ENCODE results near the gene CCDC87. TPM values are rescaled to one million over a fixed set of nuclear protein-coding genes. Genes with fewer than 3 reads are reported as not detected.

The CCDC87 gene
- total and polyA plus RNA-seq, 2 of the 8 experiments (the other 6 are each of a cell fraction or from before 2014, with no cell fraction given) = 0.32 to 0.99 TPM

- H3K4ac ChIP-seq (replicated peaks; ENCODE audit: insufficient read length, low read depth, low read length) = no peak overlapping the region
- no peak overlapping the region for H4K8ac ChIP-seq (ENCODE audit: extremely low read depth, insufficient read depth, low read length)
- H3K9ac ChIP-seq (replicated peaks in 1 of 4; ENCODE audit: extremely low read depth in 1 of 4, low read depth in 3 of 4, low read length in 3 of 4) = no peak overlapping the region
- H3K18ac ChIP-seq (ENCODE audit: extremely low read depth, low read length) = no peak overlapping the region
- H2AK5ac ChIP-seq (ENCODE audit: low read depth, low read length) = no peak overlapping the region
- ChIA-PET POLR2A (ENCODE audit: partially characterized antibody) (interaction anchor here (65.3 kb wide), 1 partner anchor 44 kb away, joined by 2165 read pairs; the partner anchor contains the start of genes RBM14 and RBM4), CTCF (ENCODE audit: partially characterized antibody) (interaction anchor here (0.8 to 1.9 kb wide), 5 partner anchors 11 to 122 kb away, joined by 3 to 8 read pairs (median 4); no protein-coding TSS in a partner anchor)
- H3K4me3 ChIP-seq (ENCODE audit: extremely low read depth in 1 of 4, insufficient read depth in 2 of 4, low read depth in 3 of 4, low read length in 4 of 4) = no peak overlapping the region
- no peaks in the 10 kb centered on the region for H3K9me3 ChIP-seq (ENCODE audit: insufficient read depth in 2 of 2, low read depth in 1 of 2, low read length in 1 of 2)
- FAIRE-seq (no peak), DNase-seq (ENCODE audit: low read depth in 1 of 2, low spot score in 2 of 2) (no peak)
- H3K36me3 ChIP-seq (ENCODE audit: control insufficient read depth in 2 of 4, insufficient read depth in 4 of 4, low read length in 3 of 4) = peaks cover 8 to 25% (median 17%) of the 10 kb centered on the region in 4 experiments; a peak in 6 of 8 replicates
- WGBS, 2 experiments (ENCODE audit: extremely low coverage in 1 of 2, insufficient coverage in 1 of 2, insufficient read length in 1 of 2, insufficient replicate concordance in 2 of 2, low coverage in 1 of 2, low lambda C conversion rate in 2 of 2, missing lambda C conversion rate in 1 of 2) = 97% methylated on average over 6 of the region's 6 CpGs; no CpG with 5 or more reads in 1 of the 2 experiments
- H2BK15ac ChIP-seq (ENCODE audit: low read length) = no peak overlapping the region
- H4K20me1 ChIP-seq (replicated peaks in 1 of 2; ENCODE audit: control insufficient read depth in 1 of 2, insufficient read depth in 2 of 2, low read length in 2 of 2) = no peaks in the 10 kb centered on the region
- no peak overlapping the region for H4K91ac ChIP-seq (replicated peaks; ENCODE audit: insufficient read length, low read length)
- H3K27ac ChIP-seq (ENCODE audit: low read depth, low read length) = no peak overlapping the region
- TF ChIP-seq EP300 (IDR thresholded peaks at IDR 0.05; ENCODE audit: borderline replicate concordance in 1 of 2, low read depth in 2 of 2, low read length in 2 of 2) = no peak
- no peak overlapping the region for H3K56ac ChIP-seq (replicated peaks; ENCODE audit: insufficient read length, low read depth, low read length)
- H4K5ac ChIP-seq (ENCODE audit: insufficient read length, low read depth, low read length) = no peak overlapping the region
- H3K27me3 ChIP-seq (replicated peaks in 1 of 4; ENCODE audit: control insufficient read depth in 3 of 4, extremely low read depth in 1 of 4, insufficient read depth in 3 of 4, low read length in 3 of 4) = no peaks in the 10 kb centered on the region
- no peak overlapping the region for H2BK20ac ChIP-seq (ENCODE audit: low read length)
- no peak overlapping the region for H2BK5ac ChIP-seq (ENCODE audit: low read depth, low read length)
- no peak overlapping the region for H2AFZ ChIP-seq (ENCODE audit: low read length)
- no peak overlapping the region for H2BK120ac ChIP-seq (replicated peaks; ENCODE audit: low read depth, low read length)
- H3K23ac ChIP-seq (ENCODE audit: insufficient read length) = no peak overlapping the region
- H3K4me1 ChIP-seq (replicated peaks in 1 of 4; ENCODE audit: control insufficient read depth in 3 of 4, insufficient read depth in 4 of 4, low read length in 3 of 4) = no peaks in the 10 kb centered on the region
- no peaks in the 10 kb centered on the region for H3K23me2 ChIP-seq (ENCODE audit: low read depth, low read length)
- H3K79me2 ChIP-seq (ENCODE audit: control insufficient read depth in 1 of 2, insufficient read depth in 2 of 2, low read length in 2 of 2) = no peaks in the 10 kb centered on the region
- no peak overlapping the region for H3K4me2 ChIP-seq (ENCODE audit: insufficient read depth in 1 of 2, low read depth in 2 of 2, low read length in 2 of 2)
- no peak overlapping the region for H2BK12ac ChIP-seq (ENCODE audit: low read depth, low read length)
- H3K14ac ChIP-seq (ENCODE audit: insufficient read length) = no peak overlapping the region
- H3K79me1 ChIP-seq (ENCODE audit: low read depth, low read length) = peaks cover 3% of the 10 kb centered on the region
Measured at GRCh38 chr11:66598993-66599392, 6.1 kb upstream of the CCDC87 start.
